IMR-90 (cell line): ENCODE data around the gene FICD. TPM values are rescaled to one million over a fixed set of nuclear protein-coding genes. Genes with fewer than 3 reads are reported as not detected.

Experiments
- ATAC-seq: fragments of 200-7000 bp; cut with Tn5 transposase; 2 replicates; pipeline ENCODE4 v1.9.1; 2020; ENCODE audit warnings: low read depth, mild to moderate bottlenecking, moderate library complexity
- BruUV-seq: library from RNA; stranded (reverse); fragments of 400-500 nt; replicated peaks from 2 replicates; lab custom pipeline; 2021; lab: Mats Ljungman, UMichigan
- CTCF ChIA-PET: fragments of 300-600 bp; formaldehyde crosslinking; extraction: SDS; loops from one replicate; lab custom pipeline; 2021; ENCODE audit warnings: antibody characterized with exemption; lab: Yijun Ruan, JAX
- POLR2A ChIA-PET: fragments of 300-600 bp; sonication (Branson Sonifier 250); formaldehyde crosslinking; loops from one replicate; lab custom pipeline; 2022; ENCODE audit warnings: antibody characterized with exemption; ENCODE audit not compliant: unreplicated experiment; lab: Charles Lee
- DNase-seq: peaks from one replicate; pipeline ENCODE4 v3.0.0; 2013
- H2AFZ ChIP-seq: replicated peaks from 2 replicates; pipeline ENCODE3; 2013; ENCODE audit warnings: low read length, mild to moderate bottlenecking; ENCODE audit not compliant: poor library complexity
- H2AK5ac ChIP-seq: 2 replicates; pipeline ENCODE4 v1.6.1; 2013; ENCODE audit warnings: low read depth, low read length, inconsistent platforms
- H2AK9ac ChIP-seq: replicated peaks from 2 replicates; pipeline ENCODE3; 2013; ENCODE audit warnings: mild to moderate bottlenecking, low read depth, low read length, moderate library complexity; ENCODE audit not compliant: poor library complexity
- H2BK120ac ChIP-seq: 2 replicates; pipeline ENCODE4 v1.6.1; 2013; ENCODE audit warnings: low read depth, low read length, inconsistent platforms
- H2BK15ac ChIP-seq: 3 replicates; pipeline ENCODE4 v1.6.1; 2013; ENCODE audit warnings: low read depth, low read length, inconsistent platforms
- H2BK20ac ChIP-seq: 2 replicates; pipeline ENCODE4 v1.6.1; 2013; ENCODE audit warnings: low read depth, mild to moderate bottlenecking, inconsistent platforms, low read length, moderate library complexity
- H2BK5ac ChIP-seq: 2 replicates; pipeline ENCODE4 v1.6.1; 2013; ENCODE audit warnings: mild to moderate bottlenecking, low read depth, low read length, inconsistent platforms; ENCODE audit not compliant: poor library complexity, severe bottlenecking
- H3K14ac ChIP-seq: replicated peaks from 2 replicates; pipeline ENCODE4 v1.6.1; 2013; ENCODE audit warnings: low read depth, low read length, inconsistent platforms
- H3K18ac ChIP-seq: 2 replicates; pipeline ENCODE4 v1.6.1; 2013; ENCODE audit warnings: low read depth, low read length, control low read depth
- H3K23ac ChIP-seq: 2 replicates; pipeline ENCODE4 v1.6.1; 2013; ENCODE audit warnings: low read depth, low read length, inconsistent platforms
- H3K27ac ChIP-seq: 2 replicates; pipeline ENCODE4 v1.5.1; 2013; ENCODE audit warnings: mild to moderate bottlenecking, control low read depth, low read length; ENCODE audit not compliant: insufficient read depth
- H3K27me3 ChIP-seq: 2 replicates; pipeline ENCODE4 v1.6.1; 2013; ENCODE audit warnings: low read length; ENCODE audit not compliant: control insufficient read depth, insufficient read depth
- H3K36me3 ChIP-seq: 2 replicates; pipeline ENCODE4 v1.6.1; 2013; ENCODE audit warnings: low read length, mixed read lengths; ENCODE audit not compliant: control insufficient read depth, insufficient read depth
- H3K4ac ChIP-seq: 2 replicates; pipeline ENCODE4 v1.6.1; 2013; ENCODE audit warnings: low read depth, low read length, inconsistent platforms
- H3K4me1 ChIP-seq: 2 replicates; pipeline ENCODE4 v1.6.1; 2013; ENCODE audit warnings: low read length, mixed read lengths; ENCODE audit not compliant: control insufficient read depth, insufficient read depth
- H3K4me2 ChIP-seq: 2 replicates; pipeline ENCODE4 v1.6.1; 2013; ENCODE audit warnings: low read depth, mild to moderate bottlenecking, control low read depth, low read length, moderate library complexity
- H3K4me3 ChIP-seq: 2 replicates; pipeline ENCODE4 v1.5.1; 2013; ENCODE audit warnings: low read depth, mild to moderate bottlenecking, control low read depth, low read length, moderate library complexity; ENCODE audit not compliant: insufficient read depth
- H3K56ac ChIP-seq: 2 replicates; pipeline ENCODE4 v1.6.1; 2013; ENCODE audit warnings: low read length, inconsistent platforms; ENCODE audit not compliant: insufficient read depth; ENCODE audit errors: extremely low read depth
- H3K79me1 ChIP-seq, 2 experiments: 2 replicates each; pipeline ENCODE4 v1.6.1; 2013; ENCODE audit warnings: low read length in 2 of 2, inconsistent platforms in 1 of 2, low read depth in 1 of 2
- H3K9ac ChIP-seq: 2 replicates; pipeline ENCODE4 v1.6.1; 2013; ENCODE audit warnings: low read depth, low read length, control low read depth
- H3K9me1 ChIP-seq: 2 replicates; pipeline ENCODE4 v1.6.1; 2013; ENCODE audit warnings: low read length, inconsistent platforms; ENCODE audit not compliant: insufficient read depth
- H3K9me3 ChIP-seq: 2 replicates; pipeline ENCODE4 v1.6.1; 2013; ENCODE audit warnings: low read length; ENCODE audit not compliant: control insufficient read depth, insufficient read depth
- H4K20me1 ChIP-seq: 2 replicates; pipeline ENCODE4 v1.6.1; 2013; ENCODE audit warnings: low read length, inconsistent platforms; ENCODE audit not compliant: insufficient read depth
- H4K5ac ChIP-seq: 2 replicates; pipeline ENCODE4 v1.6.1; 2013; ENCODE audit warnings: mild to moderate bottlenecking, low read depth, low read length, control low read depth
- H4K8ac ChIP-seq, 2 experiments: 2 replicates each; pipeline ENCODE4 v1.6.1; 2013; ENCODE audit warnings: low read depth in 2 of 2, low read length in 2 of 2, control low read depth in 1 of 2, inconsistent platforms in 1 of 2
- H4K91ac ChIP-seq: 2 replicates; pipeline ENCODE4 v1.6.1; 2013; ENCODE audit warnings: low read depth, low read length, inconsistent platforms; ENCODE audit not compliant: insufficient read depth
- CHD1 ChIP-seq: IDR thresholded peaks from 2 replicates; pipeline ENCODE4 v1.6.1; 2012; ENCODE audit warnings: low read depth, low read length, improper control_type of control experiment
- FOS ChIP-seq: fragments of 150-350 bp; IDR thresholded peaks from 2 replicates; pipeline ENCODE4 v1.6.1; 2016; ENCODE audit warnings: low read depth, low read length
- MAFK ChIP-seq: IDR thresholded peaks from 2 replicates; pipeline ENCODE4 v1.6.1; 2012; ENCODE audit warnings: low read depth, low read length, improper control_type of control experiment
- NFE2L2 ChIP-seq: fragments of 150-350 bp; IDR thresholded peaks from 2 replicates; pipeline ENCODE4 v1.6.1; 2016; ENCODE audit warnings: low read depth, mild to moderate bottlenecking, low read length
- POLR2A ChIP-seq: IDR thresholded peaks from 2 replicates; pipeline ENCODE4 v1.6.1; 2012; ENCODE audit warnings: mild to moderate bottlenecking, low read depth, low read length
- RAD21 ChIP-seq: IDR thresholded peaks from 2 replicates; pipeline ENCODE4 v1.6.1; 2012; ENCODE audit warnings: low read length, improper control_type of control experiment
- RCOR1 ChIP-seq: IDR thresholded peaks from 2 replicates; pipeline ENCODE4 v1.6.1; 2012; ENCODE audit warnings: mild to moderate bottlenecking, low read length, improper control_type of control experiment; ENCODE audit not compliant: insufficient replicate concordance
- SMC3 ChIP-seq: fragments of 150-350 bp; IDR thresholded peaks from 2 replicates; pipeline ENCODE4 v1.6.1; 2016; ENCODE audit warnings: low read depth, mild to moderate bottlenecking, antibody characterized with exemption, low read length, moderate library complexity
- USF2 ChIP-seq: fragments of 150-350 bp; IDR thresholded peaks from 2 replicates; pipeline ENCODE4 v1.6.1; 2017; ENCODE audit warnings: mild to moderate bottlenecking, antibody characterized with exemption, low read length, low read depth
- WGBS, 2 experiments: methylation state at CpG; one replicate each; pipeline versions ENCODE4 v1.1.5 to v1.1.7; 2013; ENCODE audit warnings: missing lambda C conversion rate in 2 of 2; ENCODE audit not compliant: insufficient read length in 1 of 2; ENCODE audit errors: extremely low coverage in 2 of 2; 5-methylcytosine and 5-hydroxymethylcytosine counted together
- dilution Hi-C: fragments of 300-500 bp; cut with HindIII; formaldehyde crosslinking; loops from one replicate; pipeline ENCODE4 v1.14.3; 2018; ENCODE audit warnings: low sequenced_read_pairs; ENCODE audit not compliant: unreplicated experiment
- in situ Hi-C: fragments of 300-500 bp; cut with MboI; formaldehyde crosslinking; loops from 3 replicates; pipeline ENCODE4 v1.14.3; 2019; ENCODE audit warnings: low sequenced_read_pairs, inconsistent platforms, mixed read lengths
- intact Hi-C: fragments of 100-400 bp; cut with micrococcal nuclease; formaldehyde crosslinking; loops from 2 replicates; pipeline ENCODE4 v1.10.0; 2022
- polyA plus RNA-seq, 3 experiments: library from polyadenylated mRNA; depleted of rRNA; stranded (reverse); fragments of >200 nt; gene quantifications; 2 replicates each; pipeline ENCODE4 v1.2.3, GENCODE V29; 2012; ENCODE audit warnings: low replicate concordance in 1 of 3
- total RNA-seq: library from RNA; depleted of rRNA; stranded (reverse); fragments of >200 nt; gene quantifications from 2 replicates; pipeline ENCODE4 v1.2.3, GENCODE V29; 2012

The FICD gene
- total and polyA plus RNA-seq, 2 of the 4 experiments (the other 2 are of a cell fraction): 4.0 to 11.3 TPM

DNA sequence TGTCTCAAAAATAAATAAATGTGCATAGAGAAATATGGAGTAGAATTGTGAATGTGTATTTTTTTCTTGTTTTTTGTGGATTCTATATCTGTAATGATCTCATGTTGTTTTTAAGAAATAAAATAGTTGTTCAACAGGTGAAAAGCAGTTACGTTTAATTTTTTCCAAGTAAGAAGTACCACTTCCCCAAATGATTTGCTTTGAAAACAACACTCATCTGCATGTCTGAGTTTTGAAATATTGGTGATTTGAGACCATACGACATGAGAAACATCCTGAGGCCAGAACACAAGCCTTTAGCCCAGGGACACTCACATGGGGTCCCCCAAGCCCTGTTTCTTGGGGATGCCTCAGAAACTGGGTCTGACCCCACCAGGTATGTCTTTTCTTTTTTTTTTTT is 4.2 kb upstream of the FICD start:
- TF ChIP-seq RAD21: no peak
- TF ChIP-seq RCOR1: no peak
- no peak for TF ChIP-seq CHD1
- TF ChIP-seq MAFK: no peak
- TF ChIP-seq SMC3: no peak
- TF ChIP-seq NFE2L2: no peak
- no peak for TF ChIP-seq FOS
- no peak for TF ChIP-seq POLR2A
- no peak for TF ChIP-seq USF2
- in situ Hi-C loops (loop anchor here (25.0 kb wide), 1 partner anchor 824 kb away; the partner anchor contains the start of gene PWP1), intact Hi-C loops (loop anchor here (5.0 kb wide), 2 partner anchors 519 to 624 kb away; no protein-coding TSS in a partner anchor), dilution Hi-C loops (no loop called here)
- Histone ChIP-seq H3K27ac (no peak overlapping the region), H2BK5ac (no peak overlapping the region), H2AK9ac (no peak overlapping the region), H3K14ac (no peak overlapping the region), H3K9ac (no peak overlapping the region), H2BK15ac (no peak overlapping the region), H4K8ac (no peak overlapping the region), H2AFZ (no peak overlapping the region), H3K4me3 (no peak overlapping the region), H4K5ac (no peak overlapping the region), H4K20me1 (no peaks in the 10 kb centered on the region; the same call in 1 of the 2 replicates), H2BK120ac (no peak overlapping the region), H3K9me1 (peaks cover 1% of the 10 kb centered on the region; the same call in 1 of the 2 replicates), H3K56ac (no peak overlapping the region), H2AK5ac (no peak overlapping the region), H3K4ac (no peak overlapping the region), H3K4me2 (no peak overlapping the region), H3K27me3 (no peaks in the 10 kb centered on the region; the same call in 1 of the 2 replicates), H3K9me3 (no peaks in the 10 kb centered on the region), H3K23ac (no peak overlapping the region), H3K36me3 (no peaks in the 10 kb centered on the region), H3K4me1 (peaks cover 1% of the 10 kb centered on the region; the same call in 1 of the 2 replicates), H4K91ac (no peak overlapping the region), H2BK20ac (no peak overlapping the region), H3K18ac (no peak overlapping the region), H3K79me1 (peaks cover 2 to 5% of the 10 kb centered on the region in 2 experiments; a peak in 3 of 4 replicates)
- no CpG with 5 or more reads among the region's 2 CpGs for WGBS, 2 experiments
- ATAC-seq (no peak), DNase-seq (no peak)
- POLR2A ChIA-PET: no interaction called here
- BruUV-seq: no TSS peak
- CTCF ChIA-PET: no interaction called here
